Measurements from ENCODE around the gene NOTCH1. TPM values are rescaled to one million over a fixed set of nuclear protein-coding genes. Genes with fewer than 3 reads are reported as not detected.

The NOTCH1 gene
- total RNA-seq, 1 donor from 2014 or later = 15.4 TPM

- ATAC-seq (peak; percentile 61), DNase-seq (no peak)
Observed at GRCh38 chr9:136538599-136539426, 7.0 kb downstream of the NOTCH1 start.

GRCh38 chr9:136537896-136538598, 7.8 kb downstream of the NOTCH1 start:
- no peak for ATAC-seq
- no peak for DNase-seq
- intact Hi-C loops (cut with micrococcal nuclease) = no loop called here

More at GRCh38 chr9:136538599-136539426, 7.0 kb downstream of the NOTCH1 start:
- intact Hi-C loops (cut with micrococcal nuclease) = no loop called here

- intact Hi-C loops (cut with micrococcal nuclease) = no loop called here
- ATAC-seq (no peak), DNase-seq (no peak)
Observed at GRCh38 chr9:136537411-136537810, 8.4 kb downstream of the NOTCH1 start.

- intact Hi-C loops (cut with micrococcal nuclease) = no loop called here
- DNase-seq = no peak
- ATAC-seq = no peak
Observed at GRCh38 chr9:136536721-136537241, 9.1 kb downstream of the NOTCH1 start.

- intact Hi-C loops (cut with micrococcal nuclease) = no loop called here
- DNase-seq (no peak), ATAC-seq (no peak)
Observed at GRCh38 chr9:136536051-136536720, 9.7 kb downstream of the NOTCH1 start.

- intact Hi-C loops (cut with micrococcal nuclease) = no loop called here
- ATAC-seq (no peak), DNase-seq (no peak)
Observed at GRCh38 chr9:136535070-136535469, 10.8 kb downstream of the NOTCH1 start.

GRCh38 chr9:136534366-136534765, 11.5 kb downstream of the NOTCH1 start:
- DNase-seq (no peak), ATAC-seq (no peak)
- intact Hi-C loops (cut with micrococcal nuclease) = no loop called here

- ATAC-seq (no peak), DNase-seq (peak; percentile 62)
- intact Hi-C loops (cut with micrococcal nuclease) = no loop called here
Observed at GRCh38 chr9:136533775-136534157, 12.1 kb downstream of the NOTCH1 start.

GRCh38 chr9:136532799-136533774, 12.8 kb downstream of the NOTCH1 start:
- intact Hi-C loops (cut with micrococcal nuclease) = no loop called here
- DNase-seq = no peak
- no peak for ATAC-seq

GRCh38 chr9:136531904-136532798, 13.7 kb downstream of the NOTCH1 start:
- intact Hi-C loops (cut with micrococcal nuclease) = no loop called here
- DNase-seq (no peak), ATAC-seq (peak; percentile 3)

GRCh38 chr9:136531186-136531903, 14.5 kb downstream of the NOTCH1 start:
- DNase-seq (no peak), ATAC-seq (no peak)
- intact Hi-C loops (cut with micrococcal nuclease) = no loop called here

GRCh38 chr9:136530461-136531089, 15.3 kb downstream of the NOTCH1 start:
- intact Hi-C loops (cut with micrococcal nuclease) = no loop called here
- DNase-seq = no peak
- no peak for ATAC-seq

- ATAC-seq = peak; percentile 6
- DNase-seq = no peak
- intact Hi-C loops (cut with micrococcal nuclease) = no loop called here
Observed at GRCh38 chr9:136529516-136530460, 16.1 kb downstream of the NOTCH1 start.

- no peak for ATAC-seq
Observed at GRCh38 chr9:136528716-136529341, 17.0 kb downstream of the NOTCH1 start.

More at GRCh38 chr9:136528716-136529341, 17.0 kb downstream of the NOTCH1 start:
- intact Hi-C loops (cut with micrococcal nuclease) = no loop called here
- DNase-seq = no peak
